Mesothelial cell of epicardium (in vitro differentiated cells): ENCODE measurements around the gene CEP295NL. TPM values are rescaled to one million over a fixed set of nuclear protein-coding genes. Genes with fewer than 3 reads are reported as not detected.
A peak's percentile ranks its signal among the peaks of the same experiment; 100 is the strongest.

ENCODE experiments used
- DNase-seq, 2 experiments: peaks; one replicate each; pipeline ENCODE4 v3.0.0; 2021; ENCODE audit warnings: low spot score in 2 of 2; ENCODE audit not compliant: unreplicated experiment in 2 of 2
- H3K27ac Mint-ChIP-seq: 2 replicates; pipeline ENCODE4 v1.8.0; 2021; ENCODE audit warnings: mixed read lengths
- H3K27me3 Mint-ChIP-seq: 2 replicates; pipeline ENCODE4 v1.8.0; 2021; ENCODE audit warnings: low read depth, mixed read lengths
- H3K36me3 Mint-ChIP-seq: 2 replicates; pipeline ENCODE4 v1.8.0; 2021; ENCODE audit warnings: mixed read lengths
- H3K4me1 Mint-ChIP-seq: 2 replicates; pipeline ENCODE4 v1.8.0; 2021; ENCODE audit warnings: mixed read lengths
- H3K4me3 Mint-ChIP-seq: 2 replicates; pipeline ENCODE4 v1.8.0; 2021; ENCODE audit warnings: mild to moderate bottlenecking, moderate library complexity, mixed read lengths
- H3K9me3 Mint-ChIP-seq: 2 replicates; pipeline ENCODE4 v1.8.0; 2021; ENCODE audit warnings: mixed read lengths
- CTCF ChIP-seq: fragments of 200-600 bp; sonication (generic); IDR thresholded peaks from one replicate; pipeline ENCODE4 v1.5.0; 2021; ENCODE audit warnings: antibody characterized with exemption; ENCODE audit not compliant: unreplicated experiment
- total RNA-seq: library from RNA; stranded (reverse); gene quantifications from 3 replicates; pipeline ENCODE4 v1.2.1, GENCODE V29; 2021

Gene CEP295NL
- total RNA-seq, result 3.2 to 4.2 TPM (median 3.8 TPM) in 3 replicates

GRCh38 chr17:78903101-78903779, at the start of gene CEP295NL:
CEP295NL (minus strand) TSS chr17:78903201; CDS start chr17:78901828, 1,373 bp downstream.
- Mint-ChIP-seq H3K27ac (no peak within 1 kb of the TSS), H3K4me3 (no peak within 1 kb of the TSS), H3K27me3 (no peaks in the 10 kb centered on the region), H3K4me1 (peaks cover 17% of the 10 kb centered on the region), H3K9me3 (no peaks in the 10 kb centered on the region), H3K36me3 (peaks cover 8% of the 10 kb centered on the region)
- no peak for DNase-seq
- no peak for TF ChIP-seq CTCF

GRCh38 chr17:78952706-78953105, 49.7 kb upstream of the CEP295NL start:
- TF ChIP-seq CTCF, result no peak
- peak overlapping the region; percentile 66 for H3K27ac Mint-ChIP-seq
- peaks cover 12% of the 10 kb centered on the region for H3K9me3 Mint-ChIP-seq
- H3K4me3 Mint-ChIP-seq, result no peak overlapping the region
- H3K36me3 Mint-ChIP-seq, result no peaks in the 10 kb centered on the region
- H3K4me1 Mint-ChIP-seq, result peaks cover 16% of the 10 kb centered on the region
- H3K27me3 Mint-ChIP-seq, result no peaks in the 10 kb centered on the region
- no peak for DNase-seq

- no peak for DNase-seq
- Mint-ChIP-seq H3K4me1 (peaks cover 21% of the 10 kb centered on the region), H3K27ac (peak overlapping the region; percentile 66), H3K4me3 (no peak overlapping the region), H3K27me3 (no peaks in the 10 kb centered on the region), H3K9me3 (peaks cover 12% of the 10 kb centered on the region), H3K36me3 (no peaks in the 10 kb centered on the region)
- TF ChIP-seq CTCF, result no peak
These were observed 49.1 kb upstream of the CEP295NL start for GRCh38 chr17:78951967-78952551.

- no peak overlapping the region for H3K4me3 Mint-ChIP-seq
- H3K27me3 Mint-ChIP-seq, result no peaks in the 10 kb centered on the region
- no peak overlapping the region for H3K27ac Mint-ChIP-seq
- no peak for TF ChIP-seq CTCF
- no peaks in the 10 kb centered on the region for H3K36me3 Mint-ChIP-seq
- H3K9me3 Mint-ChIP-seq, result peaks cover 12% of the 10 kb centered on the region
- peaks cover 23% of the 10 kb centered on the region for H3K4me1 Mint-ChIP-seq
- DNase-seq, result no peak
These were observed 47.9 kb upstream of the CEP295NL start for GRCh38 chr17:78950870-78951269.

GRCh38 chr17:78947235-78948149, 44.5 kb upstream of the CEP295NL start:
- Mint-ChIP-seq H3K27me3 (no peaks in the 10 kb centered on the region), H3K4me1 (peaks cover 17% of the 10 kb centered on the region), H3K4me3 (no peak overlapping the region), H3K27ac (peak overlapping the region; percentile 59), H3K9me3 (peaks cover 12% of the 10 kb centered on the region), H3K36me3 (no peaks in the 10 kb centered on the region)
- DNase-seq, result no peak
- TF ChIP-seq CTCF, result no peak
